Lower leg skin (tissue), 4 donors: ENCODE data around the gene CDCA4. TPM values are rescaled to one million over a fixed set of nuclear protein-coding genes. Genes with fewer than 3 reads are reported as not detected.
A peak's percentile ranks its signal among the peaks of the same experiment; 100 is the strongest.
"Not testable (repeated sequence)": the region's sequence is repeated elsewhere in the genome, so short reads cannot be mapped to it uniquely, and the experiment has no call there.

Experiments
- DNase-seq, 2 donors: peaks; one replicate each; pipeline ENCODE4 v3.0.0-alpha.2; 2019; ENCODE audit warnings: low spot score in 2 of 2
- H3K4me3 ChIP-seq: fragments of 200-600 bp; sonication (generic); 2 replicates; pipeline ENCODE4 v1.5.1; 2017; ENCODE audit warnings: mild to moderate bottlenecking, low read depth; ENCODE audit not compliant: poor library complexity, severe bottlenecking
- CTCF ChIP-seq, 3 donors: fragments of 450-650 bp; IDR thresholded peaks; one replicate each; pipeline ENCODE4 v1.5.1; 2016; ENCODE audit warnings: antibody characterized with exemption in 3 of 3, mild to moderate bottlenecking in 3 of 3, moderate library complexity in 2 of 3
- POLR2A ChIP-seq, 2 donors: fragments of 450-650 bp; IDR thresholded peaks; one replicate each; pipeline ENCODE4 v1.6.1; 2016 to 2017; ENCODE audit warnings: antibody characterized with exemption in 2 of 2, mild to moderate bottlenecking in 1 of 2, moderate library complexity in 1 of 2
- WGBS, 2 donors: methylation state at CpG; one replicate each; pipeline ENCODE4 v1.1.5; 2018; 5-methylcytosine and 5-hydroxymethylcytosine counted together
- intact Hi-C: fragments of 100-400 bp; cut with DNase I; formaldehyde crosslinking; loops from one replicate; pipeline ENCODE4 v1.15.0; 2023; ENCODE audit warnings: low total_unique reads
- total RNA-seq, 4 donors: library from RNA; depleted of rRNA; stranded (reverse); fragments of >200 nt; gene quantifications; one replicate each; pipeline ENCODE4 v1.1.0, GENCODE V29; 2016

The CDCA4 gene
- total RNA-seq, 4 donors from 2014 or later = 39.3 to 45.7 (median 41.5) TPM

GRCh38 chr14:105030836-105031396 is 10.0 kb upstream of the CDCA4 start:
- no peak for DNase-seq
- intact Hi-C loops = no loop called here
- no peak overlapping the region for H3K4me3 ChIP-seq
- TF ChIP-seq POLR2A (IDR thresholded peaks at IDR 0.05) (no peak), CTCF (IDR thresholded peaks at IDR 0.05) (no peak)
- 93% methylated on average over 9 of the region's 9 CpGs for WGBS, 2 donors

GRCh38 chr14:105030194-105030593 is 9.3 kb upstream of the CDCA4 start:
- WGBS, 2 donors = 82 to 92% methylated on average over 2 of the region's 2 CpGs
- intact Hi-C loops = no loop called here
- no peak for DNase-seq
- no peak overlapping the region for H3K4me3 ChIP-seq
- TF ChIP-seq CTCF (IDR thresholded peaks at IDR 0.05) (no peak), POLR2A (IDR thresholded peaks at IDR 0.05) (no peak)

- TF ChIP-seq POLR2A (IDR thresholded peaks at IDR 0.05) (no peak), CTCF (IDR thresholded peaks at IDR 0.05) (no peak)
- DNase-seq = no peak
- intact Hi-C loops = no loop called here
- 75 to 92% methylated on average over 7 of the region's 7 CpGs for whole genome bisulfite sequencing, 2 donors
- H3K4me3 ChIP-seq = no peak overlapping the region
Measured at GRCh38 chr14:105029402-105029801, 8.5 kb upstream of the CDCA4 start.

GRCh38 chr14:105028251-105028927 is 7.5 kb upstream of the CDCA4 start:
- 52 to 57% methylated on average over 12 of the region's 12 CpGs for WGBS, 2 donors
- intact Hi-C loops = no loop called here

GRCh38 chr14:105027718-105028117 is 6.8 kb upstream of the CDCA4 start:
- intact Hi-C loops, DNase-seq: not testable (repeated sequence)
- 58 to 72% methylated on average over 4 of the region's 4 CpGs for WGBS, 2 donors

More at GRCh38 chr14:105028251-105028927, 7.5 kb upstream of the CDCA4 start:
- TF ChIP-seq CTCF (IDR thresholded peaks at IDR 0.05) = no peak
- TF ChIP-seq POLR2A (IDR thresholded peaks at IDR 0.05) = no peak
- peak in 1 of 2 donors; percentile 56 for DNase-seq
- H3K4me3 ChIP-seq = no peak overlapping the region

GRCh38 chr14:105026802-105027563 is 6.1 kb upstream of the CDCA4 start:
- WGBS, 2 donors = 23 to 25% methylated on average over 1 of the region's 1 CpG
- intact Hi-C loops = no loop called here

More at GRCh38 chr14:105027718-105028117, 6.8 kb upstream of the CDCA4 start:
- H3K4me3 ChIP-seq = not testable (repeated sequence)

More at GRCh38 chr14:105026802-105027563, 6.1 kb upstream of the CDCA4 start:
- H3K4me3 ChIP-seq = no peak overlapping the region
- no peak for DNase-seq
- TF ChIP-seq CTCF (IDR thresholded peaks at IDR 0.05) = no peak
- TF ChIP-seq POLR2A (IDR thresholded peaks at IDR 0.05) = no peak
